KMS-11 (cell line): Measurements from ENCODE around the gene SAP25.
"Not testable (repeated sequence)": the region's sequence is repeated elsewhere in the genome, so short reads cannot be mapped to it uniquely, and the experiment has no call there.

Source experiments
- H2AFZ ChIP-seq: fragments of 200-600 bp; sonication (generic); 2 replicates; pipeline ENCODE4 v1.6.1; 2016; ENCODE audit warnings: antibody characterized with exemption, mixed run types, low read depth
- H3K27ac ChIP-seq: fragments of 200-600 bp; sonication (generic); 2 replicates; pipeline ENCODE4 v1.6.1; 2016; ENCODE audit warnings: mild to moderate bottlenecking, mixed run types
- H3K27me3 ChIP-seq: fragments of 200-600 bp; sonication (generic); 2 replicates; pipeline ENCODE4 v1.6.1; 2017; ENCODE audit warnings: mild to moderate bottlenecking, low read depth, mixed run types, moderate library complexity; ENCODE audit not compliant: insufficient read depth
- H3K36me3 ChIP-seq: fragments of 200-600 bp; sonication (generic); 2 replicates; pipeline ENCODE4 v1.6.1; 2017; ENCODE audit warnings: mild to moderate bottlenecking, mixed run types; ENCODE audit not compliant: insufficient read depth
- H3K4me1 ChIP-seq: fragments of 200-600 bp; sonication (generic); 2 replicates; pipeline ENCODE4 v1.6.1; 2016; ENCODE audit warnings: mild to moderate bottlenecking, low read depth, mixed run types; ENCODE audit not compliant: poor library complexity, severe bottlenecking
- H3K4me2 ChIP-seq: fragments of 200-600 bp; sonication (generic); 2 replicates; pipeline ENCODE4 v1.7.0; 2016; ENCODE audit warnings: mild to moderate bottlenecking, mixed run types
- H3K4me3 ChIP-seq: fragments of 200-600 bp; sonication (generic); IDR thresholded peaks from 2 replicates; pipeline ENCODE4 v1.6.1; 2017; ENCODE audit warnings: low read depth, low read length, mixed read lengths; ENCODE audit not compliant: insufficient read depth
- H3K79me2 ChIP-seq: fragments of 200-600 bp; sonication (generic); 2 replicates; pipeline ENCODE4 v1.6.1; 2016; ENCODE audit warnings: low read depth, mixed run types; ENCODE audit not compliant: insufficient read depth
- H3K9ac ChIP-seq: fragments of 200-600 bp; sonication (generic); 2 replicates; pipeline ENCODE4 v1.6.1; 2016; ENCODE audit warnings: mild to moderate bottlenecking, mixed run types
- H4K20me1 ChIP-seq: fragments of 200-600 bp; sonication (generic); 2 replicates; pipeline ENCODE4 v1.6.1; 2016; ENCODE audit warnings: mild to moderate bottlenecking, mixed run types; ENCODE audit not compliant: insufficient read depth
- TF ChIP-seq, protein P1 (sequence below): fragments of 200-600 bp; sonication (generic); conservative IDR thresholded peaks from 2 replicates; pipeline ENCODE4 v1.6.1; 2017; ENCODE audit warnings: low read depth, mild to moderate bottlenecking, antibody characterized with exemption, low read length, moderate library complexity, mixed read lengths

Gene SAP25

DNA sequence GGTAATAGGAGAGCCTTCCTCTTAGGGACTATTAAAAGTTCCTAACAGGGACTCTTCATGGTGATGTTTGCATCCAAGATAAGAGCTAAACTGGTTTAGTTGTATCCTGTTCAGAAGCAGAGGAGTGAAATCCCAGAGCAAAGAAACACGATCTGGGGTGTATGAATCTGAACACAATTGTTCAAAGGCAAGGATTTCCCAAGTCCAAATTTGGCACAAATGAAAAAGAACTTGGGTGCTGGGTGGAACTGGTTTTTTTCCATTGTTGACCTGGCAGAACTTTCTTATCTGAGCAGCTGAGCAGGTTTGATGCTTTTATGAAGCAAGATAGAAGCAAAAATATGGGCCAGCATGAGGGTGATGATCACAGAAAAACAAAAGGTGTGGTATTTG lies 28.7 kb downstream of the SAP25 start:
- H3K4me2 ChIP-seq = no peak overlapping the region
- no peaks in the 10 kb centered on the region for H3K27me3 ChIP-seq
- no peak overlapping the region for H3K4me3 ChIP-seq
- peaks cover 23% of the 10 kb centered on the region for H3K4me1 ChIP-seq
- TF ChIP-seq, protein P1, sequence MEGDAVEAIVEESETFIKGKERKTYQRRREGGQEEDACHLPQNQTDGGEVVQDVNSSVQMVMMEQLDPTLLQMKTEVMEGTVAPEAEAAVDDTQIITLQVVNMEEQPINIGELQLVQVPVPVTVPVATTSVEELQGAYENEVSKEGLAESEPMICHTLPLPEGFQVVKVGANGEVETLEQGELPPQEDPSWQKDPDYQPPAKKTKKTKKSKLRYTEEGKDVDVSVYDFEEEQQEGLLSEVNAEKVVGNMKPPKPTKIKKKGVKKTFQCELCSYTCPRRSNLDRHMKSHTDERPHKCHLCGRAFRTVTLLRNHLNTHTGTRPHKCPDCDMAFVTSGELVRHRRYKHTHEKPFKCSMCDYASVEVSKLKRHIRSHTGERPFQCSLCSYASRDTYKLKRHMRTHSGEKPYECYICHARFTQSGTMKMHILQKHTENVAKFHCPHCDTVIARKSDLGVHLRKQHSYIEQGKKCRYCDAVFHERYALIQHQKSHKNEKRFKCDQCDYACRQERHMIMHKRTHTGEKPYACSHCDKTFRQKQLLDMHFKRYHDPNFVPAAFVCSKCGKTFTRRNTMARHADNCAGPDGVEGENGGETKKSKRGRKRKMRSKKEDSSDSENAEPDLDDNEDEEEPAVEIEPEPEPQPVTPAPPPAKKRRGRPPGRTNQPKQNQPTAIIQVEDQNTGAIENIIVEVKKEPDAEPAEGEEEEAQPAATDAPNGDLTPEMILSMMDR = no peak
- no peaks in the 10 kb centered on the region for H3K36me3 ChIP-seq
- H3K27ac ChIP-seq = no peak overlapping the region
- no peaks in the 10 kb centered on the region for H3K79me2 ChIP-seq
- no peak overlapping the region for H2AFZ ChIP-seq
- no peaks in the 10 kb centered on the region for H4K20me1 ChIP-seq
- H3K9ac ChIP-seq = no peak overlapping the region

DNA sequence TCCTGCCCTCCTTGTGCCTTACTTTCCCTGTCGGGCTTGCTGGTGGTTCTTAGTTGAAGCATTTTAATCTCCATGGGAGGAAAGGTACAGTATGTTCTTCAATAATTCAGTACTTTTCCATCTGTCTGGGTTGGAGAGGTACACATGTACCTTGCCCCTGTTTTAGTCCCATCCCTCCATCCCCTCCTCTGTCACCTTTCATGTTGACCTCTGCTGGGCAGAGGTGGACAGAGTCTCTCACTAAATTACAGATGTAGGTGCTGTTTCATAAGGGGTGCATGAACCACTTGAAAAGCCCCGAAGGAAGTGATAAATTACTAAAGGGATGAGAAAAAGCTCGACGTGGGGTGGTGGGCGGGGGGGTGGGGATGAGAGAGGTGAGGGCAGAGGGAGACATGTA lies 29.3 kb downstream of the SAP25 start:
- no peak overlapping the region for H3K4me2 ChIP-seq
- H4K20me1 ChIP-seq = no peaks in the 10 kb centered on the region
- no peak overlapping the region for H2AFZ ChIP-seq
- no peak overlapping the region for H3K4me3 ChIP-seq
- H3K4me1 ChIP-seq = peaks cover 26% of the 10 kb centered on the region
- no peaks in the 10 kb centered on the region for H3K36me3 ChIP-seq
- no peak overlapping the region for H3K27ac ChIP-seq
- H3K79me2 ChIP-seq = no peaks in the 10 kb centered on the region
- H3K9ac ChIP-seq = no peak overlapping the region
- TF ChIP-seq, protein P1 = no peak
- no peaks in the 10 kb centered on the region for H3K27me3 ChIP-seq

DNA sequence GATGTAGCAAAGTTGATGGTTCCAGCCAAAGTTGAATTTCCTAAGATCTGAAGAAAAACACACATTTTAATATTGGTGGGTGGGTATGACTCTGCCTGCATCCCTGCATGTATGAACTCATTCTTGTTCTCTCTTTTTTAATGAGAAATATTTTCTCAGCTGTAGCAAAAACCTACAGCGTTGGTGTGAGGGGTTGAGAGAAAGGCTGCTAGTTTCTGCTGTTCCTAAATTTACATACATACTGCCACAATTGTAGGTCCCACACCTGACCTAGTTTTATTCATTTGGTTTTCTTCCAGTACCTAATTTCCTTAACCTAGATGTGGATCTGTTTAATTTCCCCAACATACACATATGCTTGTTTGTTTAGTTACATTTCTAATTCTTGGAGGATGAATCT lies 30.1 kb downstream of the SAP25 start:
- Histone ChIP-seq H3K4me3 (no peak overlapping the region), H3K9ac (no peak overlapping the region), H3K27me3 (no peaks in the 10 kb centered on the region), H3K27ac (no peak overlapping the region), H3K4me1 (peaks cover 26% of the 10 kb centered on the region), H2AFZ (no peak overlapping the region), H4K20me1 (no peaks in the 10 kb centered on the region), H3K79me2 (no peaks in the 10 kb centered on the region), H3K4me2 (no peak overlapping the region), H3K36me3 (no peaks in the 10 kb centered on the region)
- TF ChIP-seq, protein P1 = no peak

DNA sequence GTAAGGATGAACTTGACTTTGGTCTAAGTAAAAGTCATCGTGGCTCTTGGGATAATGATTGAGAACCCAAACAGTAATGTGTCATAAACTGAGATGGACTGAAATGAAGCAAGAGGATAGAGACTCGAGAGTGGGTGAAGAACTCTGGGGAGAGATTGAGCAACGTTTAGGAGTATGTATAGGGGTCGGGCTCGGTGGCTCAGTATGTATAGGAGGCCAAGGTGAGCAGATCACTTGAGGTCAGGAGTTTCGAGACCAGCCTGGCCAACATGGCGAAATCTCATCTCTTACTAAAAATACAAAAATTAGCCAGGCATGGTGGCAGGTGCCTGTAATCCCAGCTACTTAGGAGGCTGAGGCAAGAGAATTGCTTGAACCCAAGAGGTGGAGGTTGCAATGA lies 32.4 kb downstream of the SAP25 start:
- not testable (repeated sequence) for H2AFZ ChIP-seq, H3K9ac ChIP-seq, H4K20me1 ChIP-seq, H3K27me3 ChIP-seq, H3K36me3 ChIP-seq, H3K4me3 ChIP-seq, H3K27ac ChIP-seq, H3K79me2 ChIP-seq, H3K4me2 ChIP-seq
- H3K4me1 ChIP-seq = peaks cover 28% of the 10 kb centered on the region

DNA sequence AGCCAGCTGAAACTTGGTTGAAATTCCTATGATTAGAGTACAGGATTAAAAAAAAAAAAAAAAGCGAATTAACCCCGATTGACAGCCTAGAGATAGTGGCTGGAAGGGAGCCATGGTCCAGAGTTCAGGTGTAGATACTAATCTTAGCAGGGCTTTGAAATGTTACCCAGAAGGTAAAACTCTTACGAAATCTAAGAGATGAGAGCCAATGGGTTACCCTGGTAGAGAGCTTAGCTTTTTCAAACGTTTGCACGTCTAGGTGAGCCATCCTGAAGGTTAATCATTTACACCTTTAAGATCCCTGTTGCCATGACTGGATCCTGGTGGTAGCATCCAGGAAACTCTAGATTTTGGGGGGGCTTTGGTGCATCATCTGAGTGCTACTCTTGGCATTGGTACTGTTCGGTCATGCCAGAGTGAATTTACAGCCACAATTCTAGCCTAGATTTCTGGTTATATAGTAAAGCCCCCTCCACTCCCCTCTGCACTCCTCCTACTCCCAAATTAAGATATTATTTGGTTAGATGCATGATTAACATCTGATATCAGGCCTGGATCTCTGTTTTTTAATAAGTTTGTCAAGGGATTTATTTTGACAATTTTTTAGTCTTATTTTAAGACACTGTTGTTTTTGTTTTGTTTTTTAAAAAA lies 33.5 kb downstream of the SAP25 start:
- Histone ChIP-seq H4K20me1 (no peaks in the 10 kb centered on the region), H3K4me1 (peaks cover 17% of the 10 kb centered on the region), H3K4me2 (peak overlapping the region; percentile 70), H3K27ac (no peak overlapping the region), H3K27me3 (no peaks in the 10 kb centered on the region), H3K79me2 (no peaks in the 10 kb centered on the region), H2AFZ (peak overlapping the region; percentile 18; the same call in 1 of the 2 replicates), H3K9ac (no peak overlapping the region), H3K4me3 (no peak overlapping the region), H3K36me3 (no peaks in the 10 kb centered on the region)
- TF ChIP-seq, protein P1 = no peak
